Liver (tissue), 9 donors: ENCODE data around the gene TAF4. TPM values are rescaled to one million over a fixed set of nuclear protein-coding genes. Genes with fewer than 3 reads are reported as not detected.

Source experiments
- DNase-seq: peaks from one replicate; pipeline ENCODE4 v3.0.0-alpha.2; 2017; ENCODE audit warnings: low spot score
- H3K27ac ChIP-seq, 2 donors: one replicate each; pipeline ENCODE4 v1.7.0; 2013; ENCODE audit warnings: inconsistent platforms in 2 of 2, low read length in 2 of 2, control low read depth in 1 of 2, low read depth in 1 of 2, mild to moderate bottlenecking in 1 of 2
- H3K27me3 ChIP-seq, 4 donors: one replicate each; pipeline versions ENCODE4 v1.6.1 to v1.7.0; 2013; ENCODE audit warnings: low read length in 3 of 4, inconsistent platforms in 1 of 4, mild to moderate bottlenecking in 1 of 4, moderate library complexity in 1 of 4; ENCODE audit not compliant: control insufficient read depth in 4 of 4, insufficient read depth in 4 of 4
- H3K36me3 ChIP-seq, 4 donors: one replicate each; pipeline versions ENCODE4 v1.6.1 to v1.7.0; 2013; ENCODE audit warnings: low read length in 3 of 4, mild to moderate bottlenecking in 3 of 4, low read depth in 1 of 4, moderate library complexity in 1 of 4; ENCODE audit not compliant: control insufficient read depth in 4 of 4, insufficient read depth in 3 of 4
- H3K4me1 ChIP-seq, 4 donors: one replicate each; pipeline versions ENCODE4 v1.6.1 to v1.7.0; 2013; ENCODE audit warnings: low read length in 3 of 4, mild to moderate bottlenecking in 3 of 4, moderate library complexity in 1 of 4; ENCODE audit not compliant: control insufficient read depth in 4 of 4, insufficient read depth in 4 of 4
- H3K4me3 ChIP-seq, 3 donors: one replicate each; pipeline versions ENCODE4 v1.6.1 to v1.7.0; 2013; ENCODE audit warnings: low read length in 3 of 3, control low read depth in 1 of 3, low read depth in 1 of 3, mild to moderate bottlenecking in 1 of 3
- H3K9ac ChIP-seq, 2 donors: one replicate each; pipeline ENCODE4 v1.7.0; 2013; ENCODE audit warnings: low read length in 2 of 2, mild to moderate bottlenecking in 2 of 2, moderate library complexity in 2 of 2, control low read depth in 1 of 2, low read depth in 1 of 2
- H3K9me3 ChIP-seq, 4 donors: one replicate each; pipeline versions ENCODE4 v1.6.1 to v1.7.0; 2013; ENCODE audit warnings: low read length in 3 of 4; ENCODE audit not compliant: control insufficient read depth in 4 of 4
- ATF3 ChIP-seq: IDR thresholded peaks from 2 replicates; pipeline ENCODE4 v1.6.1; 2016; ENCODE audit warnings: antibody characterized with exemption
- CTCF ChIP-seq: fragments of 150-350 bp; IDR thresholded peaks from 2 replicates; pipeline ENCODE4 v1.5.1; 2017; ENCODE audit warnings: improper control_type of control experiment, low read depth, low read length; ENCODE audit not compliant: missing input control
- EGR1 ChIP-seq, 2 donors: IDR thresholded peaks; 2 replicates each; pipeline ENCODE4 v1.6.1; 2016 to 2018; ENCODE audit warnings: antibody characterized with exemption in 2 of 2, low read depth in 2 of 2
- FOXA1 ChIP-seq: IDR thresholded peaks from 2 replicates; pipeline ENCODE4 v1.6.1; 2016; ENCODE audit warnings: antibody characterized with exemption
- FOXA2 ChIP-seq: IDR thresholded peaks from 2 replicates; pipeline ENCODE4 v1.6.1; 2016; ENCODE audit warnings: antibody characterized with exemption
- GABPA ChIP-seq, 2 donors: IDR thresholded peaks in 1 of 2; conservative IDR thresholded peaks in 1 of 2; 2 replicates each; pipeline ENCODE4 v1.6.1; 2016; ENCODE audit warnings: antibody characterized with exemption in 2 of 2, mild to moderate bottlenecking in 1 of 2, moderate library complexity in 1 of 2
- HNF4A ChIP-seq, 2 donors: conservative IDR thresholded peaks; 2 replicates each; pipeline ENCODE4 v1.6.1; 2016; ENCODE audit warnings: antibody characterized with exemption in 2 of 2, mild to moderate bottlenecking in 2 of 2
- HNF4G ChIP-seq: IDR thresholded peaks from 2 replicates; pipeline ENCODE4 v1.6.1; 2016; ENCODE audit warnings: antibody characterized with exemption
- JUND ChIP-seq, 2 donors: IDR thresholded peaks; 2 replicates each; pipeline ENCODE4 v1.6.1; 2016; ENCODE audit warnings: antibody characterized with exemption in 2 of 2
- MAX ChIP-seq: IDR thresholded peaks from 2 replicates; pipeline ENCODE4 v1.6.1; 2016; ENCODE audit warnings: antibody characterized with exemption
- NR2F2 ChIP-seq: IDR thresholded peaks from 2 replicates; pipeline ENCODE4 v1.6.1; 2016; ENCODE audit warnings: antibody characterized with exemption
- RAD21 ChIP-seq, 2 donors: IDR thresholded peaks; 2 replicates each; pipeline ENCODE4 v1.6.1; 2016; ENCODE audit warnings: antibody characterized with exemption in 2 of 2, mild to moderate bottlenecking in 2 of 2
- REST ChIP-seq: IDR thresholded peaks from 2 replicates; pipeline ENCODE4 v1.6.1; 2016; ENCODE audit warnings: antibody characterized with exemption, mild to moderate bottlenecking
- RXRA ChIP-seq, 2 donors: IDR thresholded peaks; 2 replicates each; pipeline ENCODE4 v1.6.1; 2017 to 2018; ENCODE audit warnings: antibody characterized with exemption in 2 of 2, mild to moderate bottlenecking in 1 of 2
- SP1 ChIP-seq: IDR thresholded peaks from 2 replicates; pipeline ENCODE4 v1.6.1; 2018; ENCODE audit warnings: antibody characterized with exemption, mild to moderate bottlenecking
- TAF1 ChIP-seq: conservative IDR thresholded peaks from 2 replicates; pipeline ENCODE4 v1.6.1; 2016; ENCODE audit warnings: antibody characterized with exemption, mild to moderate bottlenecking
- YY1 ChIP-seq: IDR thresholded peaks from 2 replicates; pipeline ENCODE4 v1.6.1; 2016; ENCODE audit warnings: antibody characterized with exemption, mild to moderate bottlenecking
- ZBTB33 ChIP-seq: IDR thresholded peaks from 2 replicates; pipeline ENCODE4 v1.6.1; 2016; ENCODE audit warnings: antibody characterized with exemption
- WGBS: extraction: QIAGEN DNeasy Blood & Tissue Kit; methylation state at CpG from one replicate; pipeline ENCODE4 v1.1.7; 2013; 5-methylcytosine and 5-hydroxymethylcytosine counted together
- polyA plus RNA-seq, 2 donors: library from polyadenylated mRNA; stranded (reverse) in 1 of 2; unstranded in 1 of 2; fragments of 200-250 nt in 1 of 2; fragments of >200 nt in 1 of 2; fragmentation: Nextera tagmentation in 1 of 2; extraction: Ambion mirVana in 1 of 2; gene quantifications; one replicate each; pipeline versions ENCODE4 v1.2.1 to v1.2.3, GENCODE V29; 2013 to 2015
- total RNA-seq, 2 donors: library from RNA; depleted of rRNA; stranded (reverse); fragments of >200 nt; gene quantifications; one replicate each; pipeline ENCODE4 v1.2.3, GENCODE V29; 2014
- donor health status: healthy.
- donor health status: healthy.
- donor health status: healthy.
- donor health status: healthy.
- donor health status: healthy.

TAF4 gene
- total and polyA plus RNA-seq, 4 donors, result 2.0 to 11.8 (median 5.6) TPM

- TF ChIP-seq YY1 (no peak), REST (no peak), RXRA (IDR thresholded peaks at IDR 0.05) (peak; percentile 8 to 26), HNF4G (peak; percentile 8), MAX (no peak), GABPA (IDR thresholded peaks at IDR 0.05 in 1 of 2, conservative IDR thresholded peaks at IDR 0.05 in 1 of 2) (no peak), ATF3 (no peak), RAD21 (IDR thresholded peaks at IDR 0.05) (no peak), JUND (IDR thresholded peaks at IDR 0.05) (no peak), ZBTB33 (no peak), HNF4A (conservative IDR thresholded peaks at IDR 0.05) (peak; percentile 58 to 66), FOXA1 (no peak), SP1 (peak; percentile 26), TAF1 (no peak), FOXA2 (no peak), EGR1 (IDR thresholded peaks at IDR 0.05; ENCODE audit: low read depth in 2 of 2) (no peak), NR2F2 (no peak), CTCF (no peak)
- no peak overlapping the region for H3K9ac ChIP-seq
- 39% methylated on average over 9 of the region's 9 CpGs for WGBS
- no peak for DNase-seq
- no peaks in the 10 kb centered on the region for H3K27me3 ChIP-seq
- H3K4me3 ChIP-seq, result no peak overlapping the region
- no peaks in the 10 kb centered on the region for H3K36me3 ChIP-seq
- peaks cover 9 to 62% (median 53%) of the 10 kb centered on the region in 4 donors for H3K4me1 ChIP-seq
- H3K9me3 ChIP-seq, result no peaks in the 10 kb centered on the region
- no peak overlapping the region for H3K27ac ChIP-seq
These were observed 38.6 kb downstream of the TAF4 start for GRCh38 chr20:62027116-62027515.

GRCh38 chr20:62026564-62026856 is 39.2 kb downstream of the TAF4 start:
- Histone ChIP-seq H3K4me1 (peaks cover 12 to 68% (median 58%) of the 10 kb centered on the region in 4 donors), H3K9ac (peak overlapping the region in 1 of 2 donors; percentile 20), H3K27ac (peak overlapping the region; percentile 14 to 33), H3K36me3 (no peaks in the 10 kb centered on the region), H3K27me3 (no peaks in the 10 kb centered on the region), H3K4me3 (no peak overlapping the region), H3K9me3 (no peaks in the 10 kb centered on the region)
- no peak for DNase-seq
- TF ChIP-seq REST, result no peak
- no peak for TF ChIP-seq SP1
- 90% methylated on average over 11 of the region's 11 CpGs for WGBS
